HepG2 (cell line): ENCODE results near the gene PRM2. TPM values are rescaled to one million over a fixed set of nuclear protein-coding genes. Genes with fewer than 3 reads are reported as not detected.

ENCODE experiments used
- FOXK2 ChIP-seq: fragments of 450-650 bp; IDR thresholded peaks from 2 replicates; pipeline ENCODE4 v1.6.1; 2016
- HDAC1 ChIP-seq: sonication (generic); formaldehyde crosslinking; IDR thresholded peaks from 2 replicates; pipeline ENCODE4 v1.5.1; 2020; ENCODE audit warnings: mild to moderate bottlenecking, missing genetic modification reagents
- KDM3A ChIP-seq: IDR thresholded peaks from 2 replicates; pipeline ENCODE4 v1.6.1; 2018; ENCODE audit warnings: low read depth, missing compliant biosample characterization
- NR1H2 ChIP-seq: sonication (generic); formaldehyde crosslinking; IDR thresholded peaks from 2 replicates; pipeline ENCODE4 v1.8.1; 2022; ENCODE audit warnings: low read depth, missing genetic modification reagents, borderline replicate concordance
- PRDM15 ChIP-seq: sonication (generic); formaldehyde crosslinking; IDR thresholded peaks from 2 replicates; pipeline ENCODE4 v1.4.0; 2020; ENCODE audit warnings: missing genetic modification reagents
- SATB2 ChIP-seq: sonication (generic); formaldehyde crosslinking; IDR thresholded peaks from 2 replicates; pipeline ENCODE4 v1.5.0; 2020; ENCODE audit warnings: missing genetic modification reagents
- SMAD1 ChIP-seq: sonication (generic); formaldehyde crosslinking; IDR thresholded peaks from 2 replicates; pipeline ENCODE4 v1.4.0; 2020; ENCODE audit warnings: missing genetic modification reagents, low read depth, mild to moderate bottlenecking, borderline replicate concordance
- ZBTB10 ChIP-seq: sonication (generic); formaldehyde crosslinking; IDR thresholded peaks from 2 replicates; pipeline ENCODE4 v1.4.0; 2020; ENCODE audit warnings: missing genetic modification reagents, borderline replicate concordance
- ZNF101 ChIP-seq: sonication (generic); formaldehyde crosslinking; IDR thresholded peaks from 2 replicates; pipeline ENCODE4 v1.4.0; 2020; ENCODE audit warnings: mild to moderate bottlenecking, low read depth, missing genetic modification reagents, borderline replicate concordance
- ZUFSP ChIP-seq: sonication (generic); formaldehyde crosslinking; IDR thresholded peaks from 2 replicates; pipeline ENCODE4 v1.9.0; 2021; ENCODE audit warnings: missing genetic modification reagents, mild to moderate bottlenecking, borderline replicate concordance
- polyA plus RNA-seq, 8 experiments: library from polyadenylated mRNA; depleted of rRNA in 3 of 8; stranded (reverse) in 7 of 8; unstranded in 1 of 8; fragments of >200 nt; fragmentation: Illumina TruSeq in 4 of 8; extraction: Trizol in 4 of 8; gene quantifications; 2 replicates each; pipeline versions ENCODE4 v1.2.1 to v1.2.3, GENCODE V29; 2011 to 2016; ENCODE audit warnings: low read depth in 4 of 8, missing spikeins in 1 of 8, mixed read lengths in 1 of 8; ENCODE audit not compliant: insufficient read depth in 1 of 8
- total RNA-seq, 5 experiments: library from RNA; depleted of rRNA; stranded (reverse); fragments of >200 nt; fragmentation: Illumina TruSeq; extraction: Trizol; gene quantifications; 2 replicates each; pipeline ENCODE4 v1.2.3, GENCODE V29; 2016; ENCODE audit warnings: low read depth in 1 of 5
- TF ChIP-seq, protein P1 (sequence below), 2 experiments: sonication (generic) in 1 of 2; formaldehyde crosslinking in 1 of 2; IDR thresholded peaks; 2 replicates each; pipeline versions ENCODE4 v1.4.0 to v1.6.1; 2018 to 2020; ENCODE audit warnings: missing genetic modification reagents in 2 of 2, borderline replicate concordance in 1 of 2, low read depth in 1 of 2, mild to moderate bottlenecking in 1 of 2, missing biosample characterization in 1 of 2
- TF ChIP-seq, protein P2 (sequence below): sonication (generic); formaldehyde crosslinking; IDR thresholded peaks from 2 replicates; pipeline ENCODE4 v1.8.0; 2023; ENCODE audit warnings: mild to moderate bottlenecking, missing genetic modification reagents
- TF ChIP-seq, protein P3 (sequence below): sonication (generic); formaldehyde crosslinking; IDR thresholded peaks from 2 replicates; pipeline ENCODE4 v1.4.0; 2020; ENCODE audit warnings: mild to moderate bottlenecking, low read depth, missing genetic modification reagents

PRM2 gene
- total and polyA plus RNA-seq, 2 of the 13 experiments (the other 11 are each of a cell fraction or from before 2014, with no cell fraction given) = 0.54 TPM; not detected in 1

- TF ChIP-seq SATB2 (CRISPR knock-in tag) = no peak
- TF ChIP-seq, protein P1, sequence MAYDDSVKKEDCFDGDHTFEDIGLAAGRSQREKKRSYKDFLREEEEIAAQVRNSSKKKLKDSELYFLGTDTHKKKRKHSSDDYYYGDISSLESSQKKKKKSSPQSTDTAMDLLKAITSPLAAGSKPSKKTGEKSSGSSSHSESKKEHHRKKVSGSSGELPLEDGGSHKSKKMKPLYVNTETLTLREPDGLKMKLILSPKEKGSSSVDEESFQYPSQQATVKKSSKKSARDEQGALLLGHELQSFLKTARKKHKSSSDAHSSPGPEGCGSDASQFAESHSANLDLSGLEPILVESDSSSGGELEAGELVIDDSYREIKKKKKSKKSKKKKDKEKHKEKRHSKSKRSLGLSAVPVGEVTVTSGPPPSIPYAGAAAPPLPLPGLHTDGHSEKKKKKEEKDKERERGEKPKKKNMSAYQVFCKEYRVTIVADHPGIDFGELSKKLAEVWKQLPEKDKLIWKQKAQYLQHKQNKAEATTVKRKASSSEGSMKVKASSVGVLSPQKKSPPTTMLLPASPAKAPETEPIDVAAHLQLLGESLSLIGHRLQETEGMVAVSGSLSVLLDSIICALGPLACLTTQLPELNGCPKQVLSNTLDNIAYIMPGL (CRISPR knock-in tag; IDR thresholded peaks at IDR 0.05; ENCODE audit: borderline replicate concordance in 1 of 2, low read depth in 1 of 2) = peak in 1 of 2 experiments; percentile 80; a peak in 2 of 4 replicates
- no peak for TF ChIP-seq ZUFSP
- TF ChIP-seq FOXK2 = 0 out of 2 replicates have a peak, but pooled peaks have one; percentile 13
- 0 out of 2 replicates have a peak, but pooled peaks have one; percentile 15 for TF ChIP-seq SMAD1 (CRISPR knock-in tag)
- TF ChIP-seq KDM3A = peak; percentile 31; the same call in 1 of the 2 replicates
- no peak; the same call in 1 of the 2 replicates for TF ChIP-seq ZBTB10 (CRISPR knock-in tag)
- TF ChIP-seq PRDM15 (CRISPR knock-in tag) = no peak
- no peak for TF ChIP-seq ZNF101 (CRISPR knock-in tag)
- TF ChIP-seq, protein P2, sequence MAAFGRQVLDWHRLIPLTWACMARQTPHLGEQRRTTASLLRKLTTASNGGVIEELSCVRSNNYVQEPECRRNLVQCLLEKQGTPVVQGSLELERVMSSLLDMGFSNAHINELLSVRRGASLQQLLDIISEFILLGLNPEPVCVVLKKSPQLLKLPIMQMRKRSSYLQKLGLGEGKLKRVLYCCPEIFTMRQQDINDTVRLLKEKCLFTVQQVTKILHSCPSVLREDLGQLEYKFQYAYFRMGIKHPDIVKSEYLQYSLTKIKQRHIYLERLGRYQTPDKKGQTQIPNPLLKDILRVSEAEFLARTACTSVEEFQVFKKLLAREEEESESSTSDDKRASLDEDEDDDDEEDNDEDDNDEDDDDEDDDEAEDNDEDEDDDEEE (CRISPR knock-in tag) = peak; percentile 51; the same call in 1 of the 2 replicates
- no peak; the same call in none of the 2 replicates for TF ChIP-seq HDAC1
- TF ChIP-seq NR1H2 (CRISPR knock-in tag) = peak; percentile 74; the same call in 1 of the 2 replicates
- TF ChIP-seq, protein P3, sequence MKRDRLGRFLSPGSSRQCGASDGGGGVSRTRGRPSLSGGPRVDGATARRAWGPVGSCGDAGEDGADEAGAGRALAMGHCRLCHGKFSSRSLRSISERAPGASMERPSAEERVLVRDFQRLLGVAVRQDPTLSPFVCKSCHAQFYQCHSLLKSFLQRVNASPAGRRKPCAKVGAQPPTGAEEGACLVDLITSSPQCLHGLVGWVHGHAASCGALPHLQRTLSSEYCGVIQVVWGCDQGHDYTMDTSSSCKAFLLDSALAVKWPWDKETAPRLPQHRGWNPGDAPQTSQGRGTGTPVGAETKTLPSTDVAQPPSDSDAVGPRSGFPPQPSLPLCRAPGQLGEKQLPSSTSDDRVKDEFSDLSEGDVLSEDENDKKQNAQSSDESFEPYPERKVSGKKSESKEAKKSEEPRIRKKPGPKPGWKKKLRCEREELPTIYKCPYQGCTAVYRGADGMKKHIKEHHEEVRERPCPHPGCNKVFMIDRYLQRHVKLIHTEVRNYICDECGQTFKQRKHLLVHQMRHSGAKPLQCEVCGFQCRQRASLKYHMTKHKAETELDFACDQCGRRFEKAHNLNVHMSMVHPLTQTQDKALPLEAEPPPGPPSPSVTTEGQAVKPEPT (CRISPR knock-in tag) = peak; percentile 4; the same call in 1 of the 2 replicates
Observed at GRCh38 chr16:11296706-11297491, 20.6 kb upstream of the PRM2 start (continued).
